Measurements from ENCODE around the gene DIPK1A.

DIPK1A gene

DNA sequence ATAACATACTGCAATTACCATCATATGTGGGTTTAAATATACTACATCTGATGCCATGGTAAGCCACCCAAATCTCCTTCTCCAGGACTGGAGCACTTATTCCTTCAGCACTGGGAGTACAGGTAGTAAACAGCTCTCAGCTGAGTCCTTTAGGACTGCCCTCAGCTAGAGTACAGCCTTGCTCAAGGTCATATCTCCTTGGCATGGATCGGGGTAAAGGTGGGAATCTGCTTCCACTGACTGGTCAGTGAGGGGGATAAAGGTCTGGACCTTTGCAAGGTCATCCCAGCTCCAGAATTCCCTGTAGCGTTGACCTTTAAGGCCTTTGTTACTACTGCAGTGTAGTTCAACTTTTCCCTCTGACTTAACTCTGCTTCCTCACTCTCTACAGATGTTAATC, 90.7 kb downstream of the DIPK1A start:
- no peak for DNase-seq

- DNase-seq = no peak
Measured at GRCh38 chr1:92864131-92864530, 97.1 kb downstream of the DIPK1A start.

DNA sequence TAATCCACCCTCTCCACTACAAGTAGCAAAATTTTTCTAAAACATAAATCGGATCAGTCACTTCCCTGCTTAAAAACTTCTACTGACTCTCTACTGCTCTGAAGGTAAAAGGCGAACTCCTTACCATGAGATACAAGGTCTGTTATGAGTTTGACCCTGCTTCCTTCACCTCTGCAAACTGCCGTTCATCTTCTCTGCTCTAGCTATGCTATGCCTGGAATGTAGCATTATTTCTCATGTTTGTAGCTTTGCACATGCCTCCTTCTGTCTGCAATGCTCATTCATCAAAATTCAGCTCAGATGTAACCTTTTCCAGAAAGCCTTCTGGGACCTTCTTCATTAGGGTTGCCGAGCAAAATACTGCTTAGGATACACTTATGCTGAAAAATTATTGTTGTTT, 98.7 kb downstream of the DIPK1A start:
- no peak for DNase-seq

GRCh38 chr1:92859400-92860039, 101.7 kb downstream of the DIPK1A start:
- no peak for DNase-seq

DNA sequence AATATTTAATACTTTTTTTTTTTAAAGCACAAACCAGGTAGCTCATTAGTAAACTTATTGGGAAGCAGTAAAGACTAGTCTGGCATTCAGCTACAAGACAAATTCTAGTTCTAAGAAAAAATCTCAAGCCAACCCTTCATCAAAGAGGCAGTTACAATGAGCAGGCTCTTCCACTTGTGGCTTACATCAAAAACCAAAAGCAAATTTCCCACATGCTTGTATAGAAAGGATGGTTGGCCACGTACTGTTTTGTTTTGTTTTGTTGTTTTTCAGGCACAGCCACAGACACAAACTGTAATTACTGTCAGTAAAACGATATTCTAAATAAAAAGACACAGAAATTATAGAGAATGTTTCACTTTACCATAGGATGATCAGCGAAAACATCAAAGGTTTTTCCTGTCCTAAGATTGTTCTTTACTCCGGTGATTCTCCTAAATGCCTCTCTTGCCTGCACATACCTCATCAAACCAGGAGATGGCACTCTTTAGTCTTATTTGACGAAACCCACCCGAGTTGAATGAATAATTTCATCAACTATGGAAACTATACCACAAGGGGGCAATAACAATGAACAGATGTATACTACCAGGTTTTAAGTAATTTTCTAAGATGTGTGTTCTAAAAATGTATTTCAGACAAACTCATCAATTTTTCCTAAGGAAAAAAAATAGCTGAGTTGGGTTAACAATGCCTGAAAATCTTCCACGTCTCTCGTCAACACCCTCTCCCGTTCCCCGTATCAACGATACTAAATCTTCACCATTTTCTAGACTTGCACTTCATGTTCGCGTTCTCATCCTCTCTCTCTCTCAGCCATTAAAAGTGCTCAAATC, 102.5 kb downstream of the DIPK1A start:
- DNase-seq = peak; percentile 38

GRCh38 chr1:92857817-92858216, 103.4 kb downstream of the DIPK1A start:
- no peak for DNase-seq

DNA sequence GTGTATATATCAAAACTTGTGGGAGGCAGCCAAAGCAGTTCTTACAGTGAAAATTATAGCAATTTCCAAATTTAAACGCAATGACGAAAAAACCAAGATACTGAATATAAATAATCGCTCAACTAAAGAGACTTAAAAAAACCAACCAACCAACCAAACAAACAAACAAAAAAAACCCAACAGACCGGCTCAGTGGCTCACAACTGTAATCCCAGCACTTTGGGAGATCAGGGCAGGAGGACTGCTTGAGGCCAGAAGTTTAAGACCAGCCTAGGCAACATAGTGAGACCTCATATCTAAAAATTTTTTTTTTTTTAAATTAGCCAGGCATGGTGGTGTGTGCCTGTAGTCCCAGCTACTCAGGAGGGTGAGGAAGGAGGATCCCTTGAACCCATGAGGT, 106.0 kb downstream of the DIPK1A start:
- no peak for DNase-seq

GRCh38 chr1:92854101-92854785, 107.0 kb downstream of the DIPK1A start:
- no peak for DNase-seq

DNA sequence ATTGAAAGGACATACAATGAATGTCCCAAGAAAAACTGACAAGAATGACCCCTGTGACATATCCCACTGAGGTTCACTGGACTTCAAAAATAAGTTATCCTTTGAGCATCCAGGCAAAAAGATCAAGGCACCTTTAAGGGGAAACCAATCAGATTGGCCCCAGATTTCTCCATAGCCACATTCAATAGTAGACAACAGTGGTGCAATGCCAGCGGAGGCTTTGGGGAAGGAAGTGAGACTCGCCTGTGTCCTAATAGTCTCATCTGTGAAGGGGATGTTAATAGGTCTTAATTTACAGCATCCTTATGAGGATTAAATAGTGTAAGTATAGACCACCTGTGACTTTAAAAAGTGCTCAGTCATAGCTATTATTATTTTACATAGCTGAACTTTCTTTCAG, 108.0 kb downstream of the DIPK1A start:
- no peak for DNase-seq

GRCh38 chr1:92851729-92852128, 109.5 kb downstream of the DIPK1A start:
- no peak for DNase-seq

GRCh38 chr1:92850019-92850418, 111.2 kb downstream of the DIPK1A start:
- DNase-seq = no peak

DNA sequence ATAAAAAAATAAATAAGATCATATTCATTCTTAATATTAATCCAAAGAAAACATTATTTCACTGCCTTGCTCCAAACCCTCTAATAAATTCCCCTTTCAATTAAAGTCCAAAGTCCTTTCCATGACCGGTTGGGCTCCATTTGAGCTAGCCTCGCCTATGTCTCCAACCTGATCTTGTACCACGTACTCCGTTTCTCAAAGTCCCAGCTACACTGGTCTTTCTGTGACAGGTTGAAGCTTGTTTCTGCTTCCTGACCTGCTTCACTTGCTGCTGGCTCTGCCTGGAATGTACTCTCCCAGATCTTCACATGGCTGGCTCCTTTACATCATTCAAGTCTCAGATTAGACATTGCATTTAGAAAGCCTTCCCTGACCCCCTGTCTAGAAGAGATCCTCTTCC, 113.1 kb downstream of the DIPK1A start:
- DNase-seq = no peak

DNA sequence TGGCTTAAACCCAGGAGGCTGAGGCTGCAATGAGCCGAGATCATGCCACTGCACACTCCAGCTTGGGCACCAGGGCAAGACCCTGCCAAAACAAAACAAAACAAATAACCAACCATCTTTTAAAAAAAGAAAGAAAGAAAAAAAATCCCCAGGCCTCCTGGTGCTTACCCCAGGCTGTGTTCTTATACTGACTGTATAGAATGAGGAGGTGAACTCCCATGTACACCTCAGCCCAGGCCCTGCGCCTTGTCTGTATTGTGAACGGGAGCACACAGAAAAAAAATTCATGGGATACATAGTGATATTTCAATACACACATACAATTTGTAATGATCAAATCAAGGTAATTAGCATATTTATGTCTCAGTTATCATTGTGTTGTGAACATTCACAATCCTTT, 115.4 kb downstream of the DIPK1A start:
- no peak for DNase-seq

DNA sequence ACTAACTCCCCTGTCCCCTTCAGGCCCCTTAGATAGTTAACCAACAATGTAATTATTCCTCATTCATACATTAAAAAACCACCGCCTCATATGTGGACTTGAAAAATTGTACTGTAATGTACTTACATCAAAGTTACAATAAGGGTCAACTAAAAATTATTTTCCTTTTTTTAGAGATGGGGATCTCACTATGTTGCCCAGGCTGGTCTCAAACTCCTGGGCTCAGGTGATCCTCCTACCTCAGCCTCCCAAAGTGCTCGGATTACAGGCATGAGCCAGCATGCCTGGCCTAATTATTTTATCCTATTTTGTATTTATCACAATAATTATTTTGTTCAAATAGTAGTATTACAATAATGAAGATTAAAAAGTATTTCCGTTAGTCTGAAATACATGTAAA, 116.8 kb downstream of the DIPK1A start:
- no peak for DNase-seq

DNA sequence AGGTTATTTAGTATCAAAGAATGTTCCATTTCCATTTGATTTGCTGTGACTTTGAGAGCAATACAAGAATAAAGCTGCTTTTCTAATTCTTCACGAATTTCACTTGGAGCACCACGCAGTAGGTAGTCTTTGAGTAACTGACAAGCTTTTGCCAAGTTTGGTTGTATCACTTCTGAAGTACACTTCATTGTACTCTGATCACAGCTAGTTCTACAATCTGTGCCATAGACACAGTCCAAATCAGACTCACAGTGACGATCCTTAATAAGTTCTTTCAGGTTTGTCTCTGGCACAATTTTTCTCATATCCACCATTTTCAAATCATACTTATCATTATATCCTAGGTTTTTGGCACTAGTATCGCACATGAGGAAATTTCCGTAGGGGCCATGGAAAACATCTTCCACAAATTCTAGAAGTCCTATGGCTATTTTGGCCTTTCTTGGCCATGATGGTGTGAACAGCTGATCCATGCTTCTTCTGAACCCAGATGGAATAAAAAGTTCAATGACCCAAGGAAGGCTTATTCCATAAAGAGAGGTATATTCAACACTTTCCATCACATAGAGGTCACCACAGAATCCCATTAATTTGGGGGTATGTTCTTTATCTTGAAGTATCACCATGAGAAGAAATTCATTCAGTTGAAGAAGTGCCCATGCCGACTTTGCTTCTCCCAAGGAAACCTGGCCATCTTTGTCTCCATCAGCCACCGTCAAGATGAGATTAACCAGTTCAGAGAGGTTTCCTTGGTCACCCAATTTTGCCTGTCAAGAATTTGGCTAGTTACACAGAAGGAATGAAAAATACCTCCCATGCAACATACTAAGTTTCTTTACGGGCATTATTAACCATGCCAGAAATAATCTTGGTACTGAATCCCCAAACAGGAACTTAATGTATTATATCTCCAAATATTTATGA, 117.6 kb downstream of the DIPK1A start:
- no peak for DNase-seq

- DNase-seq = no peak
Measured at GRCh38 chr1:92843046-92843423, 118.2 kb downstream of the DIPK1A start.

DNA sequence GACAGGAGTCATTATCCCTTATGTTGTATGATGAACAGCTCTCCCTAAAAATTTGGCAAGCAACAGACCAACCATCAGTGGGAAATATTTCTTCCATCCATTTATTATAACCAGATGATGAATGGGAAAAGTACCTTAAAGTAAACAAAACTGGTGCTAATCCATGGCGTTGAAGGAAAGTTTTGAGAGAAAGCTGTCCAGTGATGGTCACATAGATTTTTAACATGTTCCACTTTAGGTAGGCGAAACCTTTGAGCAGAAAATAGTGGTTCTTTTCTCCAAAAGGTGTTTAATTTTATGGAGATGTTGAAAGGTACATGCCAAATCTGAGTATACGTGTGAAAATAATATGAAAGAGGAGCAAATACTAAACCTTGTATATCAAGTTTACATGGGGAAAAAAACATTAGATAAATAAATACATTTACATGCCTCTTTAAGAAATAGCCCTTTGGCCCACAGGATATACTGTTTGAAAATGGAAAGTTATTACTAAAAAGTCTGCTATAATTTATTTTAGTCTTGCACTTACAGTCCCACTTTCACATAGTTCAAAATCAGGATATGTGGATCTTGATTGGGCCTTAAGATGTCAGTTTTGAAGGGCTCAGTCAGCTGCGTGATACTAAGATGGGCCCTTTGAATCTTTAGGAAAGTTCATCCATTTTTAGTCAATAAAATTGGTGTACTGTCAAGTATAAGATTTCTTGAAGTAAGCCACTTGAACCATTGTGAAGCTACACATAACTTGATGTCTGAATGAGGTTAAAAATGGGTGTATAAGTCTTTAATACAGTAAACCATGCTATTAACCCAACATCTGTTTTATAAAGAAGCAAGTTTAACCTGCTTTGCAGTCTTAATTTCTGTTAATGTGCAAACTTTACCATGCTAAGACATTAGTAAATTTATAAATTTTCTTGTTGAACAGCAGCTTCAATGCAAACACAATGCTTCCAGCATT, 118.9 kb downstream of the DIPK1A start:
- no peak for DNase-seq

DNA sequence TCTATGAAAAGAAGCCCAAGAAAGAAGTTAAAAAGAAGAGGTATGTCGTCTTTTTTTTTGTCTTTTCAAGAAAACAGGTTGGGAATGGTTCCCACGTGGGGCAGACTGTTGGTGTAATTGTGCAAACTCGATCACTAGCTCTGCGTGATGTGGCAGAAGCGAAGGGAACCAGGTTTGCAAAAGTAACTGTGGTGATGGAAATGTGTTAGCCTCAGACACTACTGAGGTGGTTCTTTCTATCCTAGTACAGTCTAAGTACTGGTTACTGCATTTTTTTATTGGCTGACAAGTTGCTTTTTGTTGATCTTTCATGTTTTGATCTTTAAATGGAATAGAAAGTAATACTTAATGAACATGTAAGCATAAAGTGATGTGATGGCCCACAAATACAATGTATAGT, 120.7 kb downstream of the DIPK1A start:
- DNase-seq = no peak

GRCh38 chr1:92839442-92839841, 121.8 kb downstream of the DIPK1A start:
- DNase-seq = no peak

- DNase-seq = no peak
Measured at GRCh38 chr1:92838519-92838918, 122.7 kb downstream of the DIPK1A start.

DNA sequence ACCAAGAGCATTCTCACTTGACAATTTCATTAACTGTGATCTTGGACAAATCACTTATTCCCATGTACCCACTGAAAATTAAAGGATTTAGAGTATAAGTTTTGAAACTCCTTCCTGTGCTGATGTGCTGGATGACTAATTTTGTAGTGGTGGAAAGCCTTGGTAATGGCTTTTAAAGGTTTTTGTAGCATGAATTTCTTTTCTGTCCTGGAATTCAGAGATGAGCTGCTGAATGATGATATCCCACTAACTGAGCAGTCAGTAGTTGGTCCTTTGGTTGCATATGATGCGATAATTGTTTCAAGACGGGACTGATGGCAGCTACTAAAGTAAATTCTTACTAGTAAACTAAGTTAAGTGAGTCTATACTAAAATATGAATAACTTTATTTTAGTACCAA, 124.2 kb downstream of the DIPK1A start:
- no peak for DNase-seq

DNA sequence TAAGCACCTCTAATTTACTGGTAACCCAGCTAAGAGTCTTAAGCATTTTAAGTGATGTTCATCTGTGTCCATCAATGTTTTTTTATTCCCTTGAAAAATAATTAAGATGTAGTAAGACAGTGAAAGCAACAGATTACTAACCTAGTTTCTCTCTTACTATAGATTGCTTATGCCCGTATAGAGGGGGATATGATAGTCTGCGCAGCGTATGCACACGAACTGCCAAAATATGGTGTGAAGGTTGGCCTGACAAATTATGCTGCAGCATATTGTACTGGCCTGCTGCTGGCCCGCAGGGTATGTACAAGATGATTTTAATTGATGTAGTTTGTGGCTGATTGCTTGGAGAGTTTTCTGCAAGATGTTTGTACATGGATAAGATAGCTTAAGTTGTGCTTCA, 126.6 kb downstream of the DIPK1A start:
- DNase-seq = no peak

Data from right hindlimb (tissue), 1 donor.